HepG2 (cell line): ENCODE results near the gene FAM228A. TPM values are rescaled to one million over a fixed set of nuclear protein-coding genes. Genes with fewer than 3 reads are reported as not detected.

Experiments
- AKAP8 ChIP-seq: sonication (generic); formaldehyde crosslinking; IDR thresholded peaks from 2 replicates; pipeline ENCODE4 v1.5.1; 2020; ENCODE audit warnings: mild to moderate bottlenecking, missing genetic modification reagents
- ERF ChIP-seq: IDR thresholded peaks from 2 replicates; pipeline ENCODE4 v1.6.1; 2018; ENCODE audit warnings: missing biosample characterization, missing genetic modification reagents
- ETV6 ChIP-seq: sonication (generic); formaldehyde crosslinking; conservative IDR thresholded peaks from 2 replicates; pipeline ENCODE4 v1.4.0; 2020; ENCODE audit warnings: missing genetic modification reagents
- MTA3 ChIP-seq: sonication (generic); formaldehyde crosslinking; IDR thresholded peaks from 2 replicates; pipeline ENCODE4 v1.4.0; 2020; ENCODE audit warnings: missing genetic modification reagents
- PCBP2 ChIP-seq: fragments of 200-400 bp; formaldehyde crosslinking; optimal IDR thresholded peaks from 2 replicates; pipeline ENCODE3; 2018; ENCODE audit warnings: low read length, low read depth; ENCODE audit not compliant: poor library complexity, severe bottlenecking
- PTBP1 ChIP-seq: fragments of 200-400 bp; formaldehyde crosslinking; IDR thresholded peaks from 2 replicates; pipeline ENCODE4 v1.6.1; 2018; ENCODE audit warnings: low read length, low read depth; ENCODE audit not compliant: poor library complexity, severe bottlenecking
- SALL1 ChIP-seq: sonication (generic); formaldehyde crosslinking; IDR thresholded peaks from 2 replicates; pipeline ENCODE4 v1.8.0; 2022; ENCODE audit warnings: mild to moderate bottlenecking, missing genetic modification reagents
- SKI ChIP-seq: fragments of 450-650 bp; IDR thresholded peaks from one replicate; pipeline ENCODE4 v1.6.1; 2018; ENCODE audit warnings: mild to moderate bottlenecking; ENCODE audit not compliant: partially characterized antibody
- SRSF9 ChIP-seq: fragments of 200-400 bp; formaldehyde crosslinking; IDR thresholded peaks from 2 replicates; pipeline ENCODE4 v1.6.1; 2018; ENCODE audit warnings: borderline replicate concordance, mild to moderate bottlenecking, low read depth, low read length; ENCODE audit not compliant: insufficient read depth, poor library complexity, severe bottlenecking
- TAF15 ChIP-seq: fragments of 200-400 bp; formaldehyde crosslinking; IDR thresholded peaks from one replicate; pipeline ENCODE4 v1.6.1; 2018; ENCODE audit warnings: mild to moderate bottlenecking, low read depth, low read length; ENCODE audit not compliant: poor library complexity, severe bottlenecking
- TRIM24 ChIP-seq: sonication (generic); formaldehyde crosslinking; IDR thresholded peaks from 2 replicates; pipeline ENCODE4 v1.8.0; 2022; ENCODE audit warnings: mild to moderate bottlenecking, missing genetic modification reagents
- ZBTB7A ChIP-seq: sonication (generic); formaldehyde crosslinking; IDR thresholded peaks from 2 replicates; pipeline ENCODE4 v1.8.0; 2022; ENCODE audit warnings: mild to moderate bottlenecking, missing genetic modification reagents
- ZEB1 ChIP-seq: IDR thresholded peaks from 2 replicates; pipeline ENCODE4 v1.6.1; 2012; ENCODE audit warnings: mild to moderate bottlenecking, low read depth, inconsistent platforms; ENCODE audit not compliant: insufficient replicate concordance
- ZNF253 ChIP-seq: sonication (generic); formaldehyde crosslinking; IDR thresholded peaks from 2 replicates; pipeline ENCODE4 v1.8.0; 2022; ENCODE audit warnings: mild to moderate bottlenecking, missing genetic modification reagents, borderline replicate concordance
- ZNF292 ChIP-seq: sonication (generic); formaldehyde crosslinking; IDR thresholded peaks from 2 replicates; pipeline ENCODE4 v1.8.1; 2022; ENCODE audit warnings: mild to moderate bottlenecking, low read depth, missing genetic modification reagents, borderline replicate concordance
- ZNF333 ChIP-seq: sonication (generic); formaldehyde crosslinking; IDR thresholded peaks from 2 replicates; pipeline ENCODE4 v1.4.0; 2020; ENCODE audit warnings: mild to moderate bottlenecking, missing genetic modification reagents, borderline replicate concordance
- ZNF367 ChIP-seq: sonication (generic); formaldehyde crosslinking; IDR thresholded peaks from 2 replicates; pipeline ENCODE4 v1.4.0; 2020; ENCODE audit warnings: missing genetic modification reagents, borderline replicate concordance
- ZNF430 ChIP-seq: sonication (generic); formaldehyde crosslinking; IDR thresholded peaks from 2 replicates; pipeline ENCODE4 v1.9.0; 2021; ENCODE audit warnings: mild to moderate bottlenecking, missing genetic modification reagents
- ZNF644 ChIP-seq: IDR thresholded peaks from 2 replicates; pipeline ENCODE4 v1.6.1; 2016; ENCODE audit warnings: low read depth
- ZNF660 ChIP-seq: sonication (generic); formaldehyde crosslinking; IDR thresholded peaks from 2 replicates; pipeline ENCODE4 v1.5.1; 2020; ENCODE audit warnings: mild to moderate bottlenecking, low read depth, missing genetic modification reagents, borderline replicate concordance
- ZNF7 ChIP-seq: IDR thresholded peaks from 2 replicates; pipeline ENCODE4 v1.6.1; 2016; ENCODE audit warnings: missing biosample characterization, missing genetic modification reagents
- ZNF775 ChIP-seq: sonication (generic); formaldehyde crosslinking; IDR thresholded peaks from 2 replicates; pipeline ENCODE4 v1.4.0; 2020; ENCODE audit warnings: missing genetic modification reagents, mild to moderate bottlenecking, moderate library complexity, borderline replicate concordance
- polyA plus RNA-seq, 8 experiments: library from polyadenylated mRNA; depleted of rRNA in 3 of 8; stranded (reverse) in 7 of 8; unstranded in 1 of 8; fragments of >200 nt; fragmentation: Illumina TruSeq in 4 of 8; extraction: Trizol in 4 of 8; gene quantifications; 2 replicates each; pipeline versions ENCODE4 v1.2.1 to v1.2.3, GENCODE V29; 2011 to 2016; ENCODE audit warnings: low read depth in 4 of 8, missing spikeins in 1 of 8, mixed read lengths in 1 of 8; ENCODE audit not compliant: insufficient read depth in 1 of 8
- total RNA-seq, 5 experiments: library from RNA; depleted of rRNA; stranded (reverse); fragments of >200 nt; fragmentation: Illumina TruSeq; extraction: Trizol; gene quantifications; 2 replicates each; pipeline ENCODE4 v1.2.3, GENCODE V29; 2016; ENCODE audit warnings: low read depth in 1 of 5
- TF ChIP-seq, protein P1 (sequence below): sonication (generic); formaldehyde crosslinking; IDR thresholded peaks from 2 replicates; pipeline ENCODE4 v1.5.0; 2020; ENCODE audit warnings: missing genetic modification reagents, mild to moderate bottlenecking, borderline replicate concordance
- TF ChIP-seq, protein P2 (sequence below): sonication (generic); formaldehyde crosslinking; conservative IDR thresholded peaks from 2 replicates; pipeline ENCODE4 v1.5.0; 2020; ENCODE audit warnings: missing genetic modification reagents
- TF ChIP-seq, protein P3 (sequence below), 2 experiments: sonication (generic) in 1 of 2; formaldehyde crosslinking in 1 of 2; IDR thresholded peaks; 2 replicates each; pipeline versions ENCODE4 v1.4.0 to v1.6.1; 2018 to 2020; ENCODE audit warnings: missing genetic modification reagents in 2 of 2, borderline replicate concordance in 1 of 2, low read depth in 1 of 2, mild to moderate bottlenecking in 1 of 2, missing biosample characterization in 1 of 2

FAM228A gene
- total and polyA plus RNA-seq, 2 of the 13 experiments (the other 11 are each of a cell fraction or from before 2014, with no cell fraction given): not detected

DNA sequence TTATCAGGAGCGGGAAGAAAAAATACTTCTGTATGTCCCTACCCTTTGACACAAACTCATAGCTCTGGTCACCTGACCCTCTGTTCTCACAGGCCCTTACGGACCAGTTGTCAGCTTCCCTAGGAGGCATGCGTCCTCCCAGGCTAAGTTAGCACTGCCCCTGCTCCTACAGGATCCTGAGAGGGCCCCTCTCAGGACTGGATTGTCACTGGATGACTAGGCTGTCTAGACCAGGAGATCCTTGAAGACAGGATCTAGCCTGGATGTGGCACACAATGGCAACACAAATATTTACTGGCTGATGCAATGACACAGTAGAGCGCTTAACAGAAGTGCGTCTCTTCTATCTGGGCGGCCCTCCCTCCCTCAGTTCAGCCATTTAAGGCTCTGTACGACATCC is 7.7 kb downstream of the FAM228A start (continued):
- TF ChIP-seq, protein P1, sequence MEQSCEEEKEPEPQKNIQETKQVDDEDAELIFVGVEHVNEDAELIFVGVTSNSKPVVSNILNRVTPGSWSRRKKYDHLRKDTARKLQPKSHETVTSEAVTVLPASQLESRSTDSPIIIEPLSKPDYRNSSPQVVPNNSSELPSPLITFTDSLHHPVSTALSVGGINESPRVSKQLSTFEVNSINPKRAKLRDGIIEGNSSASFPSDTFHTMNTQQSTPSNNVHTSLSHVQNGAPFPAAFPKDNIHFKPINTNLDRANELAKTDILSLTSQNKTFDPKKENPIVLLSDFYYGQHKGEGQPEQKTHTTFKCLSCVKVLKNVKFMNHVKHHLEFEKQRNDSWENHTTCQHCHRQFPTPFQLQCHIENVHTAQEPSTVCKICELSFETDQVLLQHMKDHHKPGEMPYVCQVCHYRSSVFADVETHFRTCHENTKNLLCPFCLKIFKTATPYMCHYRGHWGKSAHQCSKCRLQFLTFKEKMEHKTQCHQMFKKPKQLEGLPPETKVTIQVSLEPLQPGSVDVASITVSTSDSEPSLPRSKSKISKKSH (CRISPR knock-in tag): no peak
- TF ChIP-seq ZNF367 (no peak), ZNF333 (CRISPR knock-in tag) (no peak), TAF15 (no peak), PTBP1 (no peak), SRSF9 (no peak), ERF (CRISPR knock-in tag) (no peak), ETV6 (CRISPR knock-in tag) (no peak), ZNF7 (CRISPR knock-in tag) (no peak), PCBP2 (no peak), SALL1 (CRISPR knock-in tag) (peak; percentile 21; the same call in 1 of the 2 replicates), ZNF644 (CRISPR knock-in tag) (peak; percentile 61), ZNF292 (CRISPR knock-in tag) (no peak), MTA3 (0 out of 2 replicates have a peak, but pooled peaks have one; percentile 11), SKI (peak; percentile 32), ZEB1 (no peak), ZBTB7A (no peak), ZNF775 (CRISPR knock-in tag) (no peak), ZNF253 (CRISPR knock-in tag) (no peak), AKAP8 (CRISPR knock-in tag) (no peak), ZNF430 (CRISPR knock-in tag) (no peak), ZNF660 (CRISPR knock-in tag) (no peak), TRIM24 (CRISPR knock-in tag) (no peak)
- TF ChIP-seq, protein P2, sequence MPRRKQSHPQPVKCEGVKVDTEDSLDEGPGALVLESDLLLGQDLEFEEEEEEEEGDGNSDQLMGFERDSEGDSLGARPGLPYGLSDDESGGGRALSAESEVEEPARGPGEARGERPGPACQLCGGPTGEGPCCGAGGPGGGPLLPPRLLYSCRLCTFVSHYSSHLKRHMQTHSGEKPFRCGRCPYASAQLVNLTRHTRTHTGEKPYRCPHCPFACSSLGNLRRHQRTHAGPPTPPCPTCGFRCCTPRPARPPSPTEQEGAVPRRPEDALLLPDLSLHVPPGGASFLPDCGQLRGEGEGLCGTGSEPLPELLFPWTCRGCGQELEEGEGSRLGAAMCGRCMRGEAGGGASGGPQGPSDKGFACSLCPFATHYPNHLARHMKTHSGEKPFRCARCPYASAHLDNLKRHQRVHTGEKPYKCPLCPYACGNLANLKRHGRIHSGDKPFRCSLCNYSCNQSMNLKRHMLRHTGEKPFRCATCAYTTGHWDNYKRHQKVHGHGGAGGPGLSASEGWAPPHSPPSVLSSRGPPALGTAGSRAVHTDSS: no peak
- TF ChIP-seq, protein P3, sequence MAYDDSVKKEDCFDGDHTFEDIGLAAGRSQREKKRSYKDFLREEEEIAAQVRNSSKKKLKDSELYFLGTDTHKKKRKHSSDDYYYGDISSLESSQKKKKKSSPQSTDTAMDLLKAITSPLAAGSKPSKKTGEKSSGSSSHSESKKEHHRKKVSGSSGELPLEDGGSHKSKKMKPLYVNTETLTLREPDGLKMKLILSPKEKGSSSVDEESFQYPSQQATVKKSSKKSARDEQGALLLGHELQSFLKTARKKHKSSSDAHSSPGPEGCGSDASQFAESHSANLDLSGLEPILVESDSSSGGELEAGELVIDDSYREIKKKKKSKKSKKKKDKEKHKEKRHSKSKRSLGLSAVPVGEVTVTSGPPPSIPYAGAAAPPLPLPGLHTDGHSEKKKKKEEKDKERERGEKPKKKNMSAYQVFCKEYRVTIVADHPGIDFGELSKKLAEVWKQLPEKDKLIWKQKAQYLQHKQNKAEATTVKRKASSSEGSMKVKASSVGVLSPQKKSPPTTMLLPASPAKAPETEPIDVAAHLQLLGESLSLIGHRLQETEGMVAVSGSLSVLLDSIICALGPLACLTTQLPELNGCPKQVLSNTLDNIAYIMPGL (CRISPR knock-in tag; IDR thresholded peaks at IDR 0.05; ENCODE audit: borderline replicate concordance in 1 of 2, low read depth in 1 of 2): 0 out of 4 replicates have a peak, but pooled peaks of 1 of the 2 experiments have one; percentile 16
